Stimulated activated CD4-positive, alpha-beta T cell treated with anti-CD3 and anti-CD28 coated beads, Interleukin-2, amount 100 ng/mL, for 48 hours (primary cell): ENCODE measurements around the gene KIF26A.

Experiments used
- DNase-seq, 2 donors: peaks; one replicate each; pipeline ENCODE4 v3.0.0-alpha.2; 2020

Gene KIF26A

GRCh38 chr14:104101651-104102281 is 36.6 kb upstream of the KIF26A start:
- DNase-seq = no peak

GRCh38 chr14:104102282-104102914 is 36.0 kb upstream of the KIF26A start:
- no peak for DNase-seq

- no peak for DNase-seq
Observed at GRCh38 chr14:104103061-104103445, 35.3 kb upstream of the KIF26A start.

- DNase-seq = no peak
Observed at GRCh38 chr14:104103446-104104075, 34.8 kb upstream of the KIF26A start.

GRCh38 chr14:104104076-104104901 is 34.1 kb upstream of the KIF26A start:
- no peak for DNase-seq

- no peak for DNase-seq
Observed at GRCh38 chr14:104105071-104105821, 33.1 kb upstream of the KIF26A start.

- DNase-seq = no peak
Observed at GRCh38 chr14:104105822-104106470, 32.4 kb upstream of the KIF26A start.

- no peak for DNase-seq
Observed at GRCh38 chr14:104106471-104106991, 31.9 kb upstream of the KIF26A start.

- DNase-seq = no peak
Observed at GRCh38 chr14:104107101-104107581, 31.2 kb upstream of the KIF26A start.

- DNase-seq = no peak
Observed at GRCh38 chr14:104107611-104108569, 30.5 kb upstream of the KIF26A start.

GRCh38 chr14:104108570-104109541 is 29.5 kb upstream of the KIF26A start:
- DNase-seq = no peak

GRCh38 chr14:104109731-104110361 is 28.5 kb upstream of the KIF26A start:
- no peak for DNase-seq

GRCh38 chr14:104110491-104111209 is 27.7 kb upstream of the KIF26A start:
- no peak for DNase-seq

GRCh38 chr14:104111301-104112112 is 26.9 kb upstream of the KIF26A start:
- no peak for DNase-seq

- DNase-seq = no peak
Observed at GRCh38 chr14:104112113-104112505, 26.3 kb upstream of the KIF26A start.

- no peak for DNase-seq
Observed at GRCh38 chr14:104112609-104113571, 25.5 kb upstream of the KIF26A start.
